Activated CD8-positive, alpha-beta memory T cell treated with anti-CD3 and anti-CD28 coated beads, Interleukin-2, amount 50 U/mL, for 1 hour (primary cell): ENCODE data around the gene KLRC2.
"Not testable (repeated sequence)": the region's sequence is repeated elsewhere in the genome, so short reads cannot be mapped to it uniquely, and the experiment has no call there.

ENCODE experiments used
- DNase-seq: peaks from one replicate; pipeline ENCODE4 v3.0.0-alpha.2; 2020; ENCODE audit errors: extremely low read depth

The KLRC2 gene

DNA sequence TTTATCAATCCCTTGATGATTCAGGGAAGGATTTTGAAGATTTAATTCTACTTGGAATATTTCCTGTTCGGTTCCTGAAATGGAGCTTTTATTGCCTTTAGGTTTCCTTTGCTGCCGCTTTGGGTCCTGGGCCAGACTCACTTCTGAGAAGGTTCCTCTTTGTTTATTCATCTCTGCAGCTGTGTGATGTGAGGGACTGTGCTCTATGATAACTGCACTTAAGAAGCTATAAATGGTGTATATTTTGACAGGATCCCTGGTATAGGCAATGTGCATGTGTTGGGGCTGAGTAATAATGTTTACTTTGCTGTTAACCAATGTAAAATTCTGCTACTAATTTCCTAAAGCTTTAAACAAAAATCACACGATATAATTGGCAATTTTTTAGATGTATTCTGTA lies at the start of gene KLRC2:
Gene KLRC2 (minus strand): TSS at position 195 of the 400 bp plus-strand sequence. CDS start 24 bp downstream, at position 171.
- peak; percentile 11 for DNase-seq

DNA sequence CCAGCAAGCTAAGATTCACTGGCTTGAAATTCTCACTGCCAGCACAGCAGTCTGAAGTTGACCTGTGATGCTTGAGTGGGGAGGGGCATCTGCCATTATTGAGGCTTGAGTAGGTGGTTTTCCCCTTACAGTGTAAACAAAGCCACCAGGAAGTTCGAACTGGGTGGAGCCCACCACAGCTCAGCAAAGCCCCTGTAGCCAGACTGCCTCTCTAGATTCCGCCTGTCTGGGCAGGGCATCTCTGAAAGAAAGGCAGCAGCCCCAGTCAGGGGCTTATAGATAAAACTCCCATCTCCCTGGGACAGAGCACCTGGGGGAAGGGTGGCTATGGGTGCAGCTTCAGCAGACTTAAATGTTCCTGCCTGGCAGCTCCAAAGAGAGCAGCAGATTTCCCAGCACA lies 46.1 kb upstream of the KLRC2 start:
- DNase-seq, result not testable (repeated sequence)

DNA sequence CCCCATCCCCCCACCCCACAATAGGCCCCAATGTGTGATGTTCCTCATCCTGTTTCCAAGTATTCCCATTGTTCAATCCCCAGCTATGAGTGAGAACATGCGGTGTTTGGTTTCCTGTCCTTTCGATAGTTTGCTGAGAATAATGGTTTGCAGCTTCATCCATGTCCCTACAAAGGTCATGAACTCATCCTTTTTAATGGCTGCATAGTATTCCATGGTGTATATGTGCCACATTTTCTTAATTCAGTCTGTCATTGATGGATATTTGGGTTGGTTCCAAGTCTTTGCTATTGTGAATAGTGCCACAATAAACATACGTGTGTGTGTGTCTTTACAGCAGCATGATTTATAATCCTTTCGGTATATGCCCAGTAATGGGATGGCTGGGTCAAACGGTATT lies 37.0 kb upstream of the KLRC2 start:
- DNase-seq, result not testable (repeated sequence)

DNA sequence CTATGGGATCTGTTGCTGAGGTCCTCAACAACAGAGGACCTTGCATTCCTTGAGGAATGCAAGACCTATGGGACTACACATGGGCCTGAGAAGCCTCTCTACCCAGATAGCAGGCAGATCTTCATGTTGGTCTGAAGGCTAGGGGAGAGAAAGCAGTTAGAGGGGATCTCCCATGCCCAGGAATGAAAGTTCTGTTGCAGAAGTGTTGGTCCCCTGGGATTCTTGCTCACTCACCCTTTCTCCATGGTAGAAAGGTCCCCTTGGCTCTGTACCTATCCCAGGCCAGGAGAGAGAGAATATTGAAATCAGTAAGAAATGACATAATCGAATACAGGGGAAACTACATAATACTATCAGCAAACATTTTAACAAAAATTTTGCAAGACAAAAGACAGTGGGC lies 33.9 kb upstream of the KLRC2 start:
- no peak for DNase-seq

DNA sequence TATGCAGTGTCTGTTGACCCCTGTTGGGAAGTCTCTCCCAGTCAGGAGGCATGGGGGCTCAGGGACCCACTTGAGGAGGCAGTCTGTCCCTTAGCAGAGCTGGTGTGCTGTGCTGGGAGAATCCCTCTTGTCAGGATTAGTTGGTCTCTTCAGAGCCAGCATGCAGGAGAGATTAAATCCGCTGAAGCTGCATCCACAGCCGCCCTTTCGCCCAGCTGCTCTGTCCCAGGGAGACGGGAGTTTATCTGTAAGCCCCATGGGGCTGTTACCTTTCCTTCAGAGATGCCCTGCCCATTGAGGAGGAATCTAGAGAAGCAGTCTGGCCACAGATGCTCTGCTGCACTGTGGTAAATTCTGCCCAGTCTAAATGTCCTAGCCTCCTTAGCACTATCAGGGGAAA lies 30.5 kb upstream of the KLRC2 start:
- DNase-seq, result no peak

DNA sequence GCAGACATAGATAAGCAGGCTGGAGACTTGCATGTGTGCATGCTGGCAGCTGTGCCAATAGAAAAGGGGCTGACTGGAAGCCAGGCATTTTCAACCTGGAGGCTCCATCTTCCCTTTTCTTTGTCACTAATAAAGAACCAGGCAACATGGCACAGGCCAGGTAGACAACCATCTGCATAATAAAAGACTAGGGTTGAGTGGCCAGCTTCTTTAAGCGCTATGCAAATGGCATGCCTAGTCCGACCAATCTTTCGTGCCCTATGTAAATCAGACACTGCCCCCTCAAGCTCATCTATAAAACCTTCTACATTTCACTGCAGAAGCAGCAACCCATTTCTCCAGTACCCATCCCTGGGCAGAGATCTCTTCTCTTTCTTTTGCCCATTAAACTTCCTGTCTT lies 21.9 kb upstream of the KLRC2 start:
- no peak for DNase-seq

DNA sequence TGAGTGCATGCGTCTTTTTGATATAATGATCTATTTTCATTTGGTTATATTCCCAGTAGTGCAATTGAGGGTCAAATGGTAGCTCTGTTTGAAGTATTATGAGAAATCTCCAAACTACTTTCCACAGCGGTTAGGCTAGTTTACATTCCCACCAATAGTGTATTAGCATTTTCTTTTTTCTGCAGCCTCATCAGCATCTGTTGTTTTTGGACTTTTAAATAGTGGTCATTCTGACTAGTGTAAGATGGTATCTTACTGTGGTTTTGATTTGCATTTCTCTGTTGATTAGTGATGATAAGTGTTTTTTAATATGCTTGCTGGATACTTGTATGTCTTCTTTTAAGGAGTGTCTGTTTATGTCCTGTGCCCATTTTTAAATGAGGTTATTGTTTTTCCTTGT lies 21.0 kb upstream of the KLRC2 start:
- no peak for DNase-seq

DNA sequence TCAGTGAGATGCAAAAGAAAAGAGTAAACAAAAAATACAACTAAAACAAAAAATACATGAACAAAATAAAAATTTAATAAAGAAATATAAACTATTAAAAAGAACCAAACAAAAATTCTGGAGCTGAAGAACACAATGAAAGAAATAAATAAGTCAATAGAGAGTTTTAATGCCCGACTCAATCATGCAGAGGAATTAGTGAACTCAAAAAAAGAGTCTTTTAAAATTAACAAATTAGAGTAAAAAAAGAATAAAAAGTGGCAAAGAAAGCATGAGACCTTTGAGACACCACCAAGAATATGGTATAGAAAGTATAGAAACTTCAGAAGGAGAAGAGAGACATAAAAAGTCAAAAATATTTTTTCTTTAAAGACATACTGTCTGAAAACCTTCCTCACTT lies 20.0 kb upstream of the KLRC2 start:
- DNase-seq, result no peak

DNA sequence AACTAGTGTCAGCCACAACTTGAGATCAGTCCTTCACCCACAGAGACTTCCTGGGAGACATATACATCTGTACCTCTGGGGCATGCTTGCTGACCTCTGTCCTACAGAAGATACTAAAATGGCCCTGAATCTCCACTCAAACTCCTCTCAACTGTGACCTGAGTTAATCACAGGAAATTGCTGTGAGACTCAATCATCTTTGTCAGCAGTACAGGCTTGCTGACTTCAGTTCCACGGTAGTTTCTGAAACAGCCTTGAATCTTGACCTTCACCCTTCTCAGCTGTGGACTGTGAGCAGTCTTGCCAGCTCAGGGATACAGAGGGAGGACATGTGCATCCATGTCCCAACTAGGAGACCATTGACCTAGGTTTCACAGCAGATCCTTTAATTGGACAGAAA lies 18.7 kb upstream of the KLRC2 start:
- no peak for DNase-seq

DNA sequence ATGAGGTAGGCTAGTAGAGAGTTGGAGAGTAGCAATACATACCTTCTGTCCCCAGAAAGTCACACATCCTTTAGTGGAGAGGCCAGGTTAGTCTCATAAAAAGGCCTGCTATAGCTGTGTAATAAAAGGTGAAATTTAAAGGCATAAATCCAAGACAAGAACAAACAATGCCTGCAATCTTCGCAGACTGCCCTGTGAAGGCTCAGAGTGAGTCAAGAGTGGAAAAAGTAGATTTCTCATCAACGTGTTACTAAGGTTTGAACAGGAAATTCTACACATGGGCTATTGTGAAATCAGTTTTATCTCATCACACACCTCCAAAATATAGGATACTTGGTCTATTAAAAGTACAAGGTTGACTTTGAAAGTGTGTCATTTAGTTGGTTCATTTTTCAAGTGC lies 17.3 kb upstream of the KLRC2 start, which contains the start of gene KLRC1:
Gene KLRC1 (minus strand): TSS at position 222 of the 400 bp plus-strand sequence. CDS start 2,221 bp downstream, outside the sequence.
- DNase-seq, result no peak

DNA sequence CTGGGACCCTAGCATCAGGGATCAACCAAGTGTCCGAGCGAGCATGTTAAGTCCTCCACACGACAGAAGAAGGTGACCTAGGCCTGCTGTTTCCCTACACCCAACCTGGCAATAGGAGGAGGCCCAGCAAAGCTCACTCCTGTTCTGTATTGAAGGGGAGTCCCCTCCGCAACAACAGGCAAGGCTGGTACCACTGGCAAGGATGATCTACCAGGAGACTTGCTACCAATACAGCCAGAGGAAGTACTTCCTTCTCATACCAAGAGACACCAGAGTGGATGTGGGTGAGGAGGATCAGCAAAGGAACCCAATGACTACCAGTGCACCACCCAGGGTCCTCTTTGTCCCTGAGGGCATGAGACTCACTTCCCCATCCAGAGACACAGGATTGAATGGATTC lies 12.4 kb upstream of the KLRC2 start:
- no peak for DNase-seq

DNA sequence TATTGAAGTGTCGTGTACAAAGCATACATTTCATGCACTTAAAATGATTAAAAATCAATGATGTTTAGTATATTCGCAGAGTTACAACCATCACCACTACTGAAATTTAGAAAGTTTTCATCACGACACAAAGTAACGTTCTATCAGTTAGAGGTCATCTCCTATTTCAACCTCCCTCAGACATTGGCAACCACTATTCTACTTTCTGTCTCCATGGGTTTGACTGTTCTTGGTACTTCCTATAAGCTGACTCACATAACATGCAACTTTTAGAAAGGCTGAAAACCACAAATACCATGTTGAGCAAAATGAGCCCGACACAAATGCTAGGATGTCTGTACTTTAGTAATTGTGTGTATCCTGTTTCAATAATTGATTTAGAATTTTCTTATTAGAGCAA lies 10.2 kb upstream of the KLRC2 start:
- not testable (repeated sequence) for DNase-seq

DNA sequence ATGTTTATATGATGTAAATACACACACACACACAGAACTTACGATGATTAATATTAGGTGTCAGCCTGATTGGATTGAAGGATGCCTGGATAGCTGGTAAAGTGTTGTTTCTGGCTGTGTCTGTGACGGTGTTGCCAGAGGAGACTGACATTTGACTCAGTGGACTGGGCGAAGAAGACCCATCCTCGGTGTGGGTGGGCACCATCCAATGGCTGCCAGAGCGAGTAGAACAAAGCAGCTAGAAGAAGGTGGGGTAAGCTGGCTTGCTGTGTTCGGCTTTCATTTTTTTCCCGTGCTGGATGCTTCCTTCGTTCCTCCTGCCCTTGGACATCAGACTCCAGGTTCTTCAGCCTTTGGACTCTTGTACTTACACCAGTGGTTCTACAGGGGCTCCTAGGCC lies 5.3 kb upstream of the KLRC2 start:
- DNase-seq, result not testable (repeated sequence)

DNA sequence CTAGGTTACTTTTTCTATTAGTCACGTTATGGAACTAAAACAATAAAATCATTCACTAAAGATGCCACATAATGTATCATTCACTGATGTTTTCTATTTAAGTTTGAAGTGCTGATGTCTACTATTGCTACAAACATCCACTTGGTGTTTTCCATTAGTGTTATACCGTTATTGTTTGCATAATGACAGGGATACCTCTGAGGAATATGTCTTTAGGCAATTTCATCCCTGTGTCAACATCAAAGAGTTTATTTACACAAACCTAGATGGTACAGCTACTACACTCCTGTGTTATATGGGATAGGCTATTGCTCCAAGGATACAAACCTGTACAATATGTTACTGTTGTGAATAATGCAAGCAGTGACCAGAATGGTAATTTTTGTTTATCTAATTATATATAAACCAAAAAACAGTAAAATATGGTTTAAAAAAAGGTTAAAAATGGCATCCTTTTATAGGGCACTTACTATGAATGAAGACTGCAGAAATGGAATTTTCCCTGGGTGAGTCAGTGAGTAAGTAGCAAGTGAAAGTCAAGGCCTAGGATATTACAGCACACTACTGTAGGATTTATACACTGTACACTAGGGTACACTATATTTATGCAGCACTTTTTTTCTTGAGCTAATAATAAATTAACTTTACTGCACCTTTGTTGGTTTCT lies 3.9 kb upstream of the KLRC2 start:
- not testable (repeated sequence) for DNase-seq

DNA sequence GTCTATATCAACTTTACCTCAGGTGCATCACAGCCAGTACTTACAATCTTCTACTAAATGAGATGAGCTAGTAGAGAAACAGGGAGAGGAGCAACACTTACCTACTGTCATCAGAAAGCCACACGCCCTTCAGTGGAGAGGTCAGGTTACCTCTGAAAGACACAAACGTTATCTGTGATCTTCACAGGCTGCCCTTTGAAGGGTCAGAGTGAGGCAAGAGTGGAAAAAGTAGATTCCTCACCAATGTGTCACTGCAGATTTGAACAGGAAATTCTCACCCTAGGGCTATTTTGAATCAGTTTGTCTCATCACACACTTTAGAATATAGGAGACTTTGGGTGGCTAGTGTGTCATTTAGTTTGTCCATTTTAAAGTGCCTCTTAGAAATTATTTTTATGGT lies 1.8 kb upstream of the KLRC2 start:
- not testable (repeated sequence) for DNase-seq

DNA sequence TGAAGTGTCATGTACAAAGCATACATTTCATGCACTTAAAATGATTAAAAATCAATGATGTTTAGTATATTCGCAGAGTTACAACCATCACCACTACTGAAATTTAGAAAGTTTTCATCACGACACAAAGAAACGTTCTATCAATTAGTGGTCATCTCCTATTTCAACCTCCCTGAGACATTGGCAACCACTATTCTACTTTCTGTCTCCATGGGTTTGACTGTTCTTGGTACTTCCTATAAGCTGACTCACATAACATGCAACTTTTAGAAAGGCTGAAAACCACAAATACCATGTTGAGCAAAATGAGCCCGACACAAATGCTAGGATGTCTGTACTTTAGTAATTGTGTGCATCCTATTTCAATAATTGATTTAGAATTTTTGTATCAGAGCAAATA lies 5.2 kb downstream of the KLRC2 start:
- not testable (repeated sequence) for DNase-seq

DNA sequence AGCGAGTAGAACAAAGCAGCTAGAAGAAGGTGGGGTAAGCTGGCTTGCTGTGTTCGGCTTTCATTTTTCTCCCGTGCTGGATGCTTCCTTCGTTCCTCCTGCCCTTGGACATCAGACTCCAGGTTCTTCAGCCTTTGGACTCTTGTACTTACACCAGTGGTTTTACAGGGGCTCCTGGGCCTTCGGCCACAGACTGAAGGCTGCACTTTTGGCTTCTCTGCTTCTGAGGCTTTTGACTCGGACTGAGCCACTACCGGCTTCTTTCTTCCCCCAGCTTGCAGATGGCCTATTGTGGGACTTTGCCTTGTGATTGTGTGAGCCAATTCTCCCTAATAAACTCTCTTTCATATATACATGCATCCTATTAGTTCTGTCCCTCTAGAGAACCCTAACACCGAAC lies 9.9 kb downstream of the KLRC2 start:
- not testable (repeated sequence) for DNase-seq

DNA sequence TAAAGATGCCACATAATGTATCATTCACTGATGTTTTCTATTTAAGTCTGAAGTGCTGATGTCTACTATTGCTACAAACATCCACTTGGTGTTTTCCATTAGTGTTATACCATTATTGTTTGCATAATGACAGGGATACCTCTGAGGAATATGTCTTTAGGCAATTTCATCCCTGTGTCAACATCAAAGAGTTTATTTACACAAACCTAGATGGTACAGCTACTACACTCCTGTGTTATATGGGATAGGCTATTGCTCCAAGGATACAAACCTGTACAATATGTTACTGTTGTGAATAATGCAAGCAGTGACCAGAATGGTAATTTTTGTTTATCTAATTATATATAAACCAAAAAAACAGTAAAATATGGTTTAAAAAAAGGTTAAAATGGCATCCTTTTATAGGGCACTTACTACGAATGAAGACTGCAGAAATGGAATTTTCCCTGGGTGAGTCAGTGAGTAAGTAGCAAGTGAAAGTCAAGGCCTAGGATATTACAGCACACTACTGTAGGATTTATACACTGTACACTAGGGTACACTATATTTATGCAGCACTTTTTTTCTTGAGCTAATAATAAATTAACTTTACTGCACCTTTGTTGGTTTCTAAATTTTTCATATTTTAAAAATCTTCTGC lies 11.4 kb downstream of the KLRC2 start:
- not testable (repeated sequence) for DNase-seq

DNA sequence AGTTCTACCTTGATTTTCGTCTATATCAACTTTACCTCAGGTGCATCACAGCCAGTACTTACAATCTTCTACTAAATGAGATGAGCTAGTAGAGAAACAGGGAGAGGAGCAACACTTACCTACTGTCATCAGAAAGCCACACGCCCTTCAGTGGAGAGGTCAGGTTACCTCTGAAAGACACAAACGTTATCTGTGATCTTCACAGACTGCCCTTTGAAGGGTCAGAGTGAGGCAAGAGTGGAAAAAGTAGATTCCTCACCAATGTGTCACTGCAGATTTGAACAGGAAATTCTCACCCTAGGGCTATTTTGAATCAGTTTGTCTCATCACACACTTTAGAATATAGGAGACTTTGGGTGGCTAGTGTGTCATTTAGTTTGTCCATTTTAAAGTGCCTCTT lies 13.7 kb downstream of the KLRC2 start:
- DNase-seq, result not testable (repeated sequence)

DNA sequence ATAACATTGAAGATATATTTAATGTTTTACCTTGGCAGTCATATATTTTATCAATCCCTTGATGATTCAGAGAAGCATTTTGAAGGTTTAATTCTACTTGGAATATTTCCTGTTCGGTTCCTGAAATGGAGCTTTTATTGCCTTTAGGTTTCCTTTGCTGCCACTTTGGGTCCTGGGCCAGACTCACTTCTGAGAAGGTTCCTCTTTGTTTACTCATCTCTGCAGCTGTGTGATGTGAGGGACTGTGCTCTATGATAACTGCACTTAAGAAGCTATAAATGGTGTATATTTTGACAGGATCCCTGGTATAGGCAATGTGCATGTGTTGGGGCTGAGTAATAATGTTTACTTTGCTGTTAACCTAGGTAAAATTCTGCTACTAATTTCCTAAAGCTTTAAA lies 15.5 kb downstream of the KLRC2 start, which contains the start of gene KLRC3:
Gene KLRC3 (minus strand): TSS at position 262 of the 400 bp plus-strand sequence. CDS start 45 bp downstream, at position 217.
- not testable (repeated sequence) for DNase-seq

DNA sequence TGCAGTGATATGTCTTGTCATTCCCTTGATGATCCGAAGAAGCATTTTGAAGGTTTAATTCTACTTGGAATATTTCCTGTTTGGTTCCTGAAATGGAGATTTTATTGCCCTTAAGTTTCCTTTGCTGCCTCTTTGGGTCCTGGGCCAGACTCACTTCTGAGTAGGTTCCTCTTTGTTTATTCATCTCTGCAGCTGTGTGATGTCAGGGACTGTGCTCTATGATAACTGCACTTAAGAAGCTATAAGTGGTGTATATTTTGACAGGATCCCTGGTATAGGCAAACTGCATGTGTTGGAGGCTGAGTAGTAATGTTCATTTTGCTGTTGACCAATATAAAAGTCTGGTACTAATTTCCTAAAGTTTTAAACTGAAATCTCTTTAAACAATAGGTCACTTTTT lies 26.4 kb downstream of the KLRC2 start, which contains the start of gene KLRC4:
Gene KLRC4 (minus strand): TSS at position 366 of the 400 bp plus-strand sequence. CDS start 182 bp downstream, at position 184.
- no peak for DNase-seq

DNA sequence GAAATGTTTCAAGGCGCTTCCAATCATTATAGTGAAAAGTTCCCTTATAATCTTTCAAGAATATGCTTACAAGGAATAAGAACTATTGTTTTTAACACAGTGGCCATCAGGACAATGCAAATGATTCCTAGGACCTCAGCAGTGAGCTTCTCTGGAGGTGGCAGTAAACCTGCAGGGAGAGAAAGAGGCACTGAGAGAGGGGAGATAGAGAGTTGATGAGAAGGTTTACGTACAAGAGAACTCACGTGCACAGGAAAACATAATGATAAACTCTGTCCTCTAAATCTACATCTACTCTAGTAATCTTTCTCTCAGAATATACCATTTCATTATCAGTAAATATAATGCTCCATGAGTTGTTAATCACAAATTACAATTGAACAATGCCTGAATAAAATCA lies 27.0 kb downstream of the KLRC2 start:
- no peak for DNase-seq

DNA sequence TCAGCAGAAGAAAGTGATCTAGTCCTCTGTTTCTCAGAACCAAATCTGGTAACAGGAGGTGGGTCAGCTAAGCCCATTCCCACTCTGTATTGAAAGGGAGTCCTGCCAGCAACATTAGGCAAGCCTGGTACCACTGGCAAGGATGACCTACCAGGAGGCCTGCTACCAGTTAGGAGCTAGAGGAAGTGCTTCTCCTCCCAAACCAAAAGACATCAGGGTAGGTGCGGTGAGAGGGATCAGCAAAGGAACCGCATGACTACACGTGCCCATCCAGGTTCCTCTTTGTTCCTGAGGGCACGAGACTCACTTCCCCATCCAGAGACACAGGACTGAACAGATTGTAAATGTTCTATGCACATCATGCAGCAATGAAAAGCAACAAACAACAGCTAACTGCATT lies 29.1 kb downstream of the KLRC2 start:
- no peak for DNase-seq
